Tibial nerve (tissue), 4 donors: Measurements from ENCODE around the gene NLE1. TPM values are rescaled to one million over a fixed set of nuclear protein-coding genes. Genes with fewer than 3 reads are reported as not detected.
"Not testable (repeated sequence)": the region's sequence is repeated elsewhere in the genome, so short reads cannot be mapped to it uniquely, and the experiment has no call there.

Experiments used
- DNase-seq, 2 donors: peaks; one replicate each; pipeline ENCODE4 v3.0.0-alpha.2; 2019; ENCODE audit warnings: low spot score in 2 of 2
- H3K27ac ChIP-seq, 4 donors: fragments of 200-600 bp; sonication (generic) in 3 of 4; one replicate each; pipeline ENCODE4 v1.5.1; 2017 to 2019; ENCODE audit warnings: mild to moderate bottlenecking in 1 of 4
- H3K27me3 ChIP-seq, 2 donors: fragments of 200-600 bp; sonication (generic) in 1 of 2; one replicate each; pipeline versions ENCODE4 v1.5.1 to v1.6.0; 2017 to 2019
- H3K36me3 ChIP-seq, 3 donors: fragments of 200-600 bp; sonication (generic); one replicate each; pipeline ENCODE4 v1.5.1; 2018 to 2019
- H3K4me1 ChIP-seq, 4 donors: fragments of 200-600 bp; sonication (generic) in 3 of 4; one replicate each; pipeline ENCODE4 v1.5.1; 2017 to 2019
- H3K4me3 ChIP-seq, 4 donors: fragments of 200-600 bp; sonication (generic) in 3 of 4; one replicate each; pipeline ENCODE4 v1.5.1; 2017 to 2019; ENCODE audit warnings: mild to moderate bottlenecking in 1 of 4, moderate library complexity in 1 of 4
- H3K9me3 ChIP-seq, 4 donors: fragments of 200-600 bp; sonication (generic) in 3 of 4; one replicate each; pipeline ENCODE4 v1.5.1; 2017 to 2019
- CTCF ChIP-seq, 5 experiments: fragments of 200-600 bp in 3 of 5; fragments of 450-650 bp in 2 of 5; sonication (generic) in 3 of 5; IDR thresholded peaks; one replicate each; pipeline ENCODE4 v1.5.1; 2016 to 2019; ENCODE audit warnings: antibody characterized with exemption in 5 of 5, mild to moderate bottlenecking in 3 of 5, moderate library complexity in 2 of 5
- EP300 ChIP-seq, 2 donors: sonication (generic); formaldehyde crosslinking; IDR thresholded peaks; one replicate each; pipeline ENCODE4 v1.6.1; 2017; ENCODE audit warnings: antibody characterized with exemption in 2 of 2, mild to moderate bottlenecking in 1 of 2
- POLR2A ChIP-seq, 2 donors: fragments of 450-650 bp; IDR thresholded peaks; one replicate each; pipeline ENCODE4 v1.6.1; 2017; ENCODE audit warnings: antibody characterized with exemption in 2 of 2, mild to moderate bottlenecking in 2 of 2, moderate library complexity in 2 of 2
- WGBS, 2 donors: methylation state at CpG; one replicate each; pipeline ENCODE4 v1.1.5; 2018; 5-methylcytosine and 5-hydroxymethylcytosine counted together
- total RNA-seq, 4 donors: library from RNA; depleted of rRNA; stranded (reverse); fragments of >200 nt; gene quantifications; one replicate each; pipeline ENCODE4 v1.1.0, GENCODE V29; 2016

Gene NLE1
- total RNA-seq, 4 donors from 2014 or later: 10.4 to 32.1 (median 17.1) TPM

- peak within 1 kb of the TSS; percentile 71 to 81 (median 78) for H3K4me3 ChIP-seq
- 0 to 1% methylated on average over 43 to 53 of the region's 72 CpGs for WGBS, 2 donors
- peak in 1 of 2 donors; percentile 23 for TF ChIP-seq EP300 (IDR thresholded peaks at IDR 0.05)
- TF ChIP-seq POLR2A (IDR thresholded peaks at IDR 0.05): no peak
- TF ChIP-seq CTCF (IDR thresholded peaks at IDR 0.05): peak; percentile 94 to 99 (median 98)
- peak; percentile 46 to 58 for DNase-seq
- H3K4me1 ChIP-seq: peaks cover 0 to 22% (median 9%) of the 10 kb centered on the region in 4 donors
- no peaks in the 10 kb centered on the region for H3K9me3 ChIP-seq
- peak within 1 kb of the TSS; percentile 37 to 82 (median 78) for H3K27ac ChIP-seq
- H3K36me3 ChIP-seq: peaks cover 0 to 4% (median 0%) of the 10 kb centered on the region in 3 donors
- no peaks in the 10 kb centered on the region for H3K27me3 ChIP-seq
Measured at GRCh38 chr17:35119370-35120165, 22.5 kb downstream of the NLE1 start, which contains the start of gene RAD51D. Gene RAD51D, minus strand, starts transcription at chr17:35119860. Its CDS starts 247 bp downstream, at chr17:35119613.

DNA sequence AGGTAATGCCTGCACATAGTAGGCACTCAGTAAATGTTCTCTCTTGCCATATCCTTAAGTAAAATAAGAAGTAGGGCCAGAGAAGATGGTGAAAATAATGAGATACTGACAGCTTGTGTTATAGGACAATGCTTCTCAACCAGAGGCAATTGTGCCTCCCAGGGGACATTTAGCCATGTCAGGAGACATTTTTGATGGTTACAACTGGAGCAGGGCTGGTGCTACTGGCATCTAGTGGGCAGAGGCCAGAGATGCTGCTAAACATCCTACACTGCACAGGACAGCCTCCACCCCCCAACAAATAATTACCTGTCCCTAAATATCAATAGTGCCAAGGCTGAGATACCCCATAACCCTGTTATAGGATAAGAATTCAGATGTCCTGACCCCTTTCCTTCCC is 24.1 kb downstream of the NLE1 start:
- TF ChIP-seq EP300 (IDR thresholded peaks at IDR 0.05): no peak
- TF ChIP-seq POLR2A (IDR thresholded peaks at IDR 0.05): no peak
- no peak for TF ChIP-seq CTCF (IDR thresholded peaks at IDR 0.05)
- Histone ChIP-seq H3K27ac (no peak overlapping the region), H3K36me3 (peaks cover 0 to 7% (median 0%) of the 10 kb centered on the region in 3 donors), H3K4me3 (no peak overlapping the region), H3K27me3 (no peaks in the 10 kb centered on the region), H3K4me1 (peaks cover 0 to 22% (median 9%) of the 10 kb centered on the region in 4 donors), H3K9me3 (no peaks in the 10 kb centered on the region)
- DNase-seq: no peak

GRCh38 chr17:35116845-35117244 is 25.3 kb downstream of the NLE1 start:
- Histone ChIP-seq H3K36me3 (peaks cover 0 to 7% (median 0%) of the 10 kb centered on the region in 3 donors), H3K27ac (no peak overlapping the region), H3K4me3 (no peak overlapping the region), H3K27me3 (no peaks in the 10 kb centered on the region), H3K4me1 (peaks cover 0 to 22% (median 9%) of the 10 kb centered on the region in 4 donors), H3K9me3 (no peaks in the 10 kb centered on the region)
- TF ChIP-seq CTCF (IDR thresholded peaks at IDR 0.05) (no peak), EP300 (IDR thresholded peaks at IDR 0.05) (no peak), POLR2A (IDR thresholded peaks at IDR 0.05) (no peak)
- 84 to 87% methylated on average over 12 of the region's 12 CpGs for WGBS, 2 donors
- DNase-seq: no peak

DNA sequence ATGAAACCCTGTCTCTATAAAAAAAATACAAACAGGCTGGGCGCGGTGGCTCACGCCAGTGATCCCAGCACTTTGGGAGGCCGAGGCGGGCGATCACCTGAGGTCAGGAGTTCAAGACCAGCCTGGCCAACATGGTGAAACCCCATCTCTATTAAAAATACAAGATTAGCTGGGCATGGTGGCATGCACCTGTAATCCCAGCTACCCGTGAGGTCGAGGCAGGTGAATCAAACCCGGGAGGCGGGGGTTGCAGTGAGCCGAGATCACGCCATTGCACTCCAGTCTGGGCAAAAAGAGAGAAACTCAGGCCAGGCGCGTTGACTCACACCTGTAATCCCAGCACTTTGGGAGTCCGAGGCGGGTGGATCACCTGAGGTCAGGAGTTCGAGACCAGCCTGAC is 31.3 kb downstream of the NLE1 start:
- not testable (repeated sequence) for H3K27ac ChIP-seq, H3K4me1 ChIP-seq, H3K4me3 ChIP-seq, H3K27me3 ChIP-seq, DNase-seq, H3K9me3 ChIP-seq
- 97 to 98% methylated on average over 16 to 17 of the region's 17 CpGs for WGBS, 2 donors
- peaks cover 0 to 25% (median 4%) of the 10 kb centered on the region in 3 donors for H3K36me3 ChIP-seq

DNA sequence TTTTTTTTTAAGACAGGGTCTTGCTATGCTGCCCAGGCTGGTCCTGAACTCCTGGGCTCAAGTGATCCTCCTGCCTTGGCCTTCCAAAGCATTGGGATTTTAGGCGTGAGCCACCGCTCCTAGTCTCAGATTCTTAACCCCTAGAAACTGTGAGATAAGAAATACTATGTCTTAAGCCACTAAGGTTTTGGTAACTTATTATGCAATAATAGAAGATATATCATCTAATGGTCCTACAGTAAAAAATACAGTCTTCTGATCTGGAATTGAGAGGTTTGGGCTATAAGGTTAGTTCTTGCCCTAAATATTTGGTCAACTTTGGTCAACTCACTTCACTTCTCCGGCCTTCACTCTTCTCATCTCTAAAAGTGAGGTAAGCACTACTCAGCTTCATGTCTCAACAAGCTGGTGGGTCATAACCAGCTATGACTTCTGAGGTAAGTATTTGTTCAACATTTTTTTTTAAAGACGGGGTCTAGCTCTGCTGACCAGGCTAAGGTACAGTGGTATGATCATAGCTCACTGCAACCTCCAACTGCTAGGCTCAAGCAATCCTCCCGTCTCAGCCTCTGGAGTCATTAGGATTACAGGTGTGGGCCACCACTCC is 37.2 kb downstream of the NLE1 start:
- H3K27ac ChIP-seq: no peak overlapping the region
- peaks cover 0 to 75% (median 4%) of the 10 kb centered on the region in 3 donors for H3K36me3 ChIP-seq
- no peaks in the 10 kb centered on the region for H3K27me3 ChIP-seq
- TF ChIP-seq EP300 (IDR thresholded peaks at IDR 0.05): no peak
- TF ChIP-seq POLR2A (IDR thresholded peaks at IDR 0.05): no peak
- no peak for TF ChIP-seq CTCF (IDR thresholded peaks at IDR 0.05)
- no peak overlapping the region for H3K4me3 ChIP-seq
- H3K9me3 ChIP-seq: no peaks in the 10 kb centered on the region
- DNase-seq: no peak
- H3K4me1 ChIP-seq: no peaks in the 10 kb centered on the region
- WGBS, 2 donors: 95 to 97% methylated on average over 5 of the region's 5 CpGs
